NOMO-1 (cell line): Measurements from ENCODE around the gene BPHL.
"Not testable (repeated sequence)": the region's sequence is repeated elsewhere in the genome, so short reads cannot be mapped to it uniquely, and the experiment has no call there.

Experiments used
- DNase-seq, 2 experiments: peaks; one replicate each; lab custom pipeline; 2025; ENCODE audit not compliant: unreplicated experiment in 2 of 2; lab: John Stamatoyannopoulos, UW

BPHL gene

DNA sequence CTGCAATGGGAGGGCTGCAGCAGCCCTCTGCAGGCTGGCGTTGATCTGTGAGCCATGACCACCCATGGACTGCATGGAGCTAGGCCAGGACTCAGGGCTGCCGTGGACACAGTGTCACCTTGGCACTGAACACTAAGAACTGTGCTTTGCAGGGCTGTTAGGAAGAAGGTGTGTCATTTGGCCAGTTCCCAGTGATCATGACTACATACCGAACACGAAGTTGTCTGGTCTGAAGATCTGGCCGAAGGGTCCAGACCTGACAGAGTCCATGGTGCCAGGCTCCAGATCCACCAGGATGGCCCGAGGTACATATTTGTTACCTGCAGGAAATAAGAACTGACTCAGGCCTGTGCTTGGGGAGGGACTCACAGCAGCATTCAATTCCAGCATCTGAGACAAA lies 36.9 kb downstream of the BPHL start:
- DNase-seq, result not testable (repeated sequence)

GRCh38 chr6:3156184-3157130 lies 37.9 kb downstream of the BPHL start:
- peak in 1 of 2 experiments; percentile 20 for DNase-seq

DNA sequence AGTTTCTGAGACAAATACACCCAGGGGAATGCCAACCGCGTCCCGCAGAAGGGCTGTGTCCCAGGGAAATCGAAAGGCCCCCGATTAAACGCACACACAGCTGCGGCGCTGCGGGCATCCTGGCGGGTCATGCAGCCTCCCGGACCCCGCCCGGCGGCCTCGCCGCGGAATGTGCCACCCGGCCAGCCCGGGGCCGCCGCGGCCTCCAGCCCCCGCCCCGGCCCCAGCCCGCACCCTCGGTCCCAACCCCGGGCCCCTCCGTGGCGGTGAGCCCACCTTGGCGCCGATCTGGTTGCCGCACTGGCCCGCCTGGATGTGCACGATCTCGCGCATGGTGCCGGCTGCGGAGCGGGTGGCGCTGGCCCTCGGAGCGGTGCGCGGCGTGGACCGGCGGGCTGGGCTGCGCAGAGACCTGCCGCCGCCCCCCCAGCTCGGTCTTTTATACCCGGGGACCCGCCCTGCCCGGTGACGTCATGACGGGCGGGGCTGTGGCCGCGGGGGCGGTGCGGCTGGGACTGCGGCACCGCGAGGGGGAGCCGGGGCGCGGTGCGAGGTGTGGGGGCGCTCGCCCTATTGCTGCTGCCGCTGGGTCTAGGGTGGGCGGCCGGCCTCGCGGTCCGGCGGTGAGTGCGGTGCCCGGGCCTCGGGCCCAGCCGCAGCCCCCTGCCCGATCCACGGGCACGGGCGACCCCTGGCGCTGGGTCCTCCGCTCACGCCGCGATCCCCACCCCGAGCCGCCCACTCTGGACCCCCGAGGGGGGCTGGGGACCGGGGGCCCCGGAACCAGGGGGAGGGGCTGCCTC lies 38.8 kb downstream of the BPHL start, which contains the start of gene TUBB2A:
Gene TUBB2A, minus strand, starts transcription at position 414 of the 803 bp plus-strand sequence. Its CDS starts 81 bp downstream, at position 333.
- DNase-seq, result peak; percentile 44 to 74

DNA sequence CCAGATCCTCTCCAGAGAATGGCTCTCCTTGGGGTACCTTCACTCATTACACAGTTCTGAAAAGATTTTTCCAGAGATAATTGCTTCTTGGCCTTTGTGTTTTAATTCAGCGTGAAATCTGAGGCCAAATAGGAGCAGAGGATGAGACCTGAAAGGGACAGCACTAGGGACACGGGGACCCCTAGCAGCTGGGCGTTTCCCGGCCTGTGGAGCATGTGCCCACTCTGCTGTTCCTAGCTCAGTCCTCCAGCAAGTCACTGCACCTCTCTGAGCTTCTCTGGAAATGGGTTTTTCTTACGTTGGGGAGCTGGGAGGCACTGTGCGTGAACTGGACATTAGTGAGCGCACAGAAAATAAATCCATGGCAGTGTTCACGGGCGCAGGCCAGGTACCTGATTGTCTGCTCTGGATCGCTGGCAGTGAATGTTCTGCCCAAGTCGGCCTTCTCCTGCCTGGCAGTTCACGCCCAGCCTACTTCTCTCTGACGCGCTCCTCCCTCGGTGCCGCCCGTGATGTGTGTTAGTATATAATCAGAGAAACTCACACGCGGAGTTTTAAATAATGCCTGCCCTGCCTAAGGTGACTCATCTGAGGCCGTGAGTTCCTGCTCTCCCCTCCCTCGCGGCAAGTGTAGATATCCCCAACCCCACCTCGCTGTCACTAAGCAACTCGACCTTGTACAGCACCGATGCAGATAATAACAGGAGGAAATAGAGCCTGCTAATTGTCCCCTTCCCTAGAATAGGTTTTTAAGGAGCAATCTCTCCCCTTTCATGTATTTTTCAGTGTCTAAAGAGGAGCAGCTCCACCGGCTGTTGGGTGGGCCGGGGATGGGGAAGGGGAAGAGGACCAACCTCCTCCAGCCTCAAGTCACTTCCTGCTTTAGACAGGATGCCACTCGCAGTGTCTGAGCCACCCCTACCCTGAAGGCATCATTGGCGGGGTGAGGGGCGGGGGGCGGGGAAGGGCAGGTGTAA lies 41.6 kb downstream of the BPHL start:
- peak; percentile 21 to 59 for DNase-seq

DNA sequence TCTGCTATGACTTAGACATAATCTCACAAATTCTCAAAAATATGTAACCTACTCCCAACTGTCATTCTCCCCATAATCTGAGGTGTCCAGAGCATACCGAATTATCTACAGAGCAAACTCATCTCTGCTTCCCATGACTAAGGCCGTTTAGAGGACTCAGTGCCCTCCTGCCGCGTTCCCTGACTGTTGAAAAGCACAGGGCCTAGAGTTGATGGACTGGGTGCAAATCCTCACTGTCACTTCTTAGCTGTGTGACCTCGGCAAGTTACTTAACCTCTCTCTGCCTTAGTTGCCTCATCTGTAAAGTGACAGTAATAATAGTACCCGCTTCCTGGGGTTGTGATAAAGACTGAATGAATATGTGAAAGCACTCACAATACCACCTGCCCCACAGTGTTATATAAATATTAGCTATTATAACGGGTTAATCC lies 43.6 kb downstream of the BPHL start:
- DNase-seq, result no peak

DNA sequence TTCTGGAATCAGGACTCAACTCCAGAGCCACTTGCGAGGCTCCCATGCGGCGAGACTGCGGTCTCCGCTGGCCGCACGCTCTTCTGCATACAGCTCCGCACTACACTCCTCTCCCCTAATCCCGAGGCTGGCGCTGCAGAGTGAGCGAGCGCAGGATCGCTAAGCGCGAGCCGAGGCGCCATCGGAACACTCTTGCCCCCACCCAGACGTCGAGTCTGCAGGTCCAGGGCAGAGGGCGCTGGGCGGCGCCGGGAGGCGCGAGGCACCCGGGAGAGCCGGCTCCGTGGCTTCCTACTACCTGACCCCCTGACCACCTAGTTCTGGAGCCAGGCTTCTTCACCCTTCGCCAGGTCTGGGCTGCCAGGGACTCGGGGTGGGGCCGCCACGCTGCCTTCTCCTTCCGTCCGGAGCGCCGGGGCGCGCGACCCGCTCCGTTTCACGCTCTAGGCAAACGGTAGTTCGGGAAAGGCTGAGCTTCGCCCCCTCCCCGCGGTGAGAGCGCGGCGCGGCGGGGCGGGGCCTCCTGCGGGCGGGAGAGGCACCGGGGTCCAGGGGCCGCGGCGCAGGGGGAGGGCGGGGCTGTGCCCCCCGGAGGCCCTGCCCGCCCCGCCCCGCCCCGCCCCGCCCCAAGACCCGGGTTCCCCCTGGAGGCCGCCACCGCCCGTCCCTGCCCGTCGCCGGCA lies 44.2 kb downstream of the BPHL start:
- peak; percentile 71 to 77 for DNase-seq

- DNase-seq, result peak; percentile 67 to 71
These were observed 44.7 kb downstream of the BPHL start for GRCh38 chr6:3163248-3163594.

GRCh38 chr6:3164388-3164787 lies 45.9 kb downstream of the BPHL start:
- peak in 1 of 2 experiments; percentile 4 for DNase-seq

GRCh38 chr6:3165631-3166534 lies 47.4 kb downstream of the BPHL start:
- DNase-seq, result peak in 1 of 2 experiments; percentile 15

DNA sequence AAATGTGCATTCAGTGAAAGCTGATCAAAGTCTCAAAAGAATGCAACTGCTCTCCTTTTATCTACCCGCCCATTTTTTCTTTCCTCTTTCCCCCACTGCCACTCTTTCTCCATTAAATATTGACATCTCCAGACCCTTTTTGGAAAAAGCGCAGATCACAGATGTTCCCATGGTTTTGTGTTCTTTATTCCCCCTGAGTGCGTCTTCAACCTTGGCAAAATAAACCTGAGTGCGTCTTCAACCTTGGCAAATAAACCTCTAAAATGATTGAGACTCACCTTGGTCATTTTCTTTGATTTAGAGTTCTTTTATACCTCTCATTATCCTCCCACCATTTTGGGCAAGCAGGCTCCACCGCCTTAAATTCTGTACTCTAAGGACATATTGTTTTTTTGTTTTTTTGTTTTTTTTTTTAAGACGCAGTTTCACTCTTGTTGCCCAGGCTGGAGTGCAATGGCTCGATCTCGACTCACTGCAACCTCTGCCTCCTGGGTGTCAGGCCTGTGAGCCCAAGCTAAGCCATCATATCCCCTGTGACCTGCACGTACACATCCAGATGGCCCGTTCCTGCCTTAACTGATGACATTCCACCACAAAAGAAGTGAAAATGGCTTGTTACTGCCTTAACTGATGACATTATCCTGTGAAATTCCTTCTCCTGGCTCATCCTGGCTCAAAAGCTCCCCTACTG lies 48.2 kb downstream of the BPHL start:
- not testable (repeated sequence) for DNase-seq

DNA sequence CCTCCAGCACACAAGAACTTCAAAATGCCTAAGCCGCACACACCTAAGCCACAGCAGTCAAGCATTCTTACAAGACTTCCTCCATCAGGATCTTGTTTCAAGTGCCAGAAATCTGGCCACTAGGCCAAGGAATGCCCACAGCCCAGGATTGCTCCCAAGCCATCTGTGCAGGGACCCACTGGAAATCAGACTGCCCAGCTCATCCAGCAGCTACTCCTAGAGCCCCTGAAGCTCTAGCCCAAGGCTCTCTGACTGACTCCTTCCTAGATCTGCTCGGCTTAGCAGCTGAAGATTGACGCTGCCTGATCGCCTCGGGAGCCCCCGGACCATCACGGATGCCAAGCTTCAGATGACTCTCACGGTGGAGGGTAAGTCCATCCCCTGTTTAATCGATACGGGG lies 49.5 kb downstream of the BPHL start:
- DNase-seq, result not testable (repeated sequence)

- DNase-seq, result not testable (repeated sequence)
These were observed 52.2 kb downstream of the BPHL start for GRCh38 chr6:3170676-3171075.

- DNase-seq, result not testable (repeated sequence)
These were observed 53.0 kb downstream of the BPHL start for GRCh38 chr6:3171313-3172175.

DNA sequence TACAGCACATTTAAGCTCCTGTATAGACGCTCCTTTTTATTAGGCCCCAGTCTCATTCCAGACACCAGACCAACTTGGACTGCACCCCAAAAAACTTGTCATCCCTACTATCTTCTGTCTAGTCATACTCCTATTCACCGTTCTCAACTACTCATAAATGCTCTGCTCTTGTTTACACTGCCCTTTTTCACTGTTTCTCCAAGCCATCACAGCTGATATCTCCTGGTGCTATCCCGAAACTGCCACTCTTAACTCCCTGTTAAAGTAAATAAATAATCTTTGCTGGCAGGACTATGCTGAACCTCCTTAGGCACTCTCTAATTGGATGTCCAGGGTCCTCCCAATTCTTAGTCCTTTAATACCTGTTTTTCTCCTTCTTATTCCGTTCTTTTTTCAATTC lies 54.3 kb downstream of the BPHL start:
- DNase-seq, result not testable (repeated sequence)

- DNase-seq, result not testable (repeated sequence)
These were observed 55.2 kb downstream of the BPHL start for GRCh38 chr6:3173636-3174089.

GRCh38 chr6:3175715-3176402 lies 57.3 kb downstream of the BPHL start:
- no peak for DNase-seq
